CD4-positive, alpha-beta memory T cell (primary cell): ENCODE data around the gene ZNF292. TPM values are rescaled to one million over a fixed set of nuclear protein-coding genes. Genes with fewer than 3 reads are reported as not detected.
A peak's percentile ranks its signal among the peaks of the same experiment; 100 is the strongest.
"Not testable (repeated sequence)": the region's sequence is repeated elsewhere in the genome, so short reads cannot be mapped to it uniquely, and the experiment has no call there.

Experiments
- CTCF ChIA-PET: fragments of 350-600 bp; sonication (Branson Sonifier 250); formaldehyde crosslinking; loops from one replicate; lab custom pipeline; 2021; ENCODE audit warnings: inconsistent platforms; ENCODE audit not compliant: partially characterized antibody; lab: Charles Lee
- POLR2A ChIA-PET: fragments of 350-600 bp; sonication (Branson Sonifier 250); formaldehyde crosslinking; loops from one replicate; lab custom pipeline; 2021; ENCODE audit not compliant: partially characterized antibody; lab: Charles Lee
- DNase-seq, 5 donors: peaks; one replicate each; pipeline versions ENCODE4 v3.0.0 to v3.0.0-alpha.2; 2020 to 2022; ENCODE audit warnings: mixed read lengths in 1 of 5
- H3K27ac ChIP-seq: one replicate; pipeline ENCODE4 v1.7.0; 2013; ENCODE audit warnings: low read depth, low read length
- H3K27me3 ChIP-seq: 2 replicates; pipeline ENCODE4 v1.7.0; 2013; ENCODE audit warnings: mild to moderate bottlenecking, low read length, moderate library complexity; ENCODE audit not compliant: insufficient read depth
- H3K36me3 ChIP-seq: 2 replicates; pipeline ENCODE4 v1.7.0; 2013; ENCODE audit warnings: mild to moderate bottlenecking, low read length, moderate library complexity; ENCODE audit not compliant: insufficient read depth
- H3K4me1 ChIP-seq: 2 replicates; pipeline ENCODE4 v1.7.0; 2013; ENCODE audit warnings: mild to moderate bottlenecking, low read length, moderate library complexity; ENCODE audit not compliant: insufficient read depth
- H3K4me3 ChIP-seq, 2 donors: one replicate each; pipeline ENCODE4 v1.7.0; 2013; ENCODE audit warnings: low read length in 2 of 2, mild to moderate bottlenecking in 1 of 2
- H3K9me3 ChIP-seq, 2 donors: one replicate each; pipeline ENCODE4 v1.7.0; 2013; ENCODE audit warnings: low read length in 2 of 2, control low read depth in 1 of 2; ENCODE audit not compliant: control insufficient read depth in 1 of 2
- H3K27ac Mint-ChIP-seq, 7 donors: one replicate each; pipeline ENCODE4 v1.8.0; 2020 to 2021; ENCODE audit warnings: mixed read lengths in 7 of 7, mild to moderate bottlenecking in 6 of 7, inconsistent platforms in 3 of 7, moderate library complexity in 3 of 7
- H3K27me3 Mint-ChIP-seq, 2 donors: one replicate each; pipeline ENCODE4 v1.8.0; 2020 to 2021; ENCODE audit warnings: mixed read lengths in 2 of 2
- H3K36me3 Mint-ChIP-seq, 2 donors: one replicate each; pipeline ENCODE4 v1.8.0; 2020 to 2021; ENCODE audit warnings: mixed read lengths in 2 of 2, inconsistent platforms in 1 of 2, mild to moderate bottlenecking in 1 of 2
- H3K4me1 Mint-ChIP-seq, 4 donors: one replicate each; pipeline ENCODE4 v1.8.0; 2020 to 2021; ENCODE audit warnings: mixed read lengths in 4 of 4, mild to moderate bottlenecking in 1 of 4
- H3K4me3 Mint-ChIP-seq, 8 donors: one replicate each; pipeline ENCODE4 v1.8.0; 2020 to 2021; ENCODE audit warnings: mixed read lengths in 8 of 8, mild to moderate bottlenecking in 7 of 8, moderate library complexity in 6 of 8, inconsistent platforms in 3 of 8
- H3K9me3 Mint-ChIP-seq, 8 donors: one replicate each; pipeline ENCODE4 v1.8.0; 2020 to 2021; ENCODE audit warnings: mixed read lengths in 8 of 8, mild to moderate bottlenecking in 5 of 8, inconsistent platforms in 3 of 8, moderate library complexity in 1 of 8
- intact Hi-C: fragments of 100-400 bp; cut with micrococcal nuclease; formaldehyde crosslinking; loops from one replicate; pipeline ENCODE4 v1.15.1; 2023
- polyA plus RNA-seq, 2 donors: library from polyadenylated mRNA; unstranded; fragments of 300-500 nt; fragmentation: Illumina TruSeq; gene quantifications; one replicate each; pipeline ENCODE4 v1.2.3, GENCODE V29; 2021
- total RNA-seq, 2 experiments: library from RNA; stranded (reverse); gene quantifications; one replicate each; pipeline ENCODE4 v1.2.3, GENCODE V29; 2021

Gene ZNF292
- total and polyA plus RNA-seq, 4 experiments from 2014 or later: 15.1 to 82.1 (median 57.3) TPM

DNA sequence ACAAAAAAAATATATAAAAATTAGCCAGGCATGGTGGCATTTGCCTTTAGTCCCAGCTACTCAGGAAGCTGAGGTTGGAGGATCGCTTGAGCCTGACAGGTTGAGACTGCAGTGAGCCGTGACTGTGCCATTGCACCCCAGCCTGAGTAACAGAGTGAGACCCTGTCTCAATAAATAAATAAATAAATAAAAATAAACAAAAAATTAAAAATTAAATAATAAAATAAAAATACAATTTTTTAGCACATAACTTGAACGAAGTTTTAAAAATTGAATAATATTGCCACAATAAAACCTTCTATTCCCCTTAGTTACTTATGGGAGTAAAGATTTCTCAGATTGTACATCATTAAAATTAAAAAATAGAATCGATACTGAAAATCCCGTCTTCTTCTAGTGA lies 31.3 kb upstream of the ZNF292 start:
- intact Hi-C loops: no loop called here
- H3K27ac ChIP-seq: no peak overlapping the region
- Mint-ChIP-seq H3K27me3 (peaks cover 7 to 11% of the 10 kb centered on the region in 2 donors), H3K4me3 (no peak overlapping the region), H3K9me3 (peaks cover 0 to 6% (median 0%) of the 10 kb centered on the region in 8 donors), H3K36me3 (no peaks in the 10 kb centered on the region), H3K4me1 (no peaks in the 10 kb centered on the region), H3K27ac (no peak overlapping the region)
- H3K36me3 ChIP-seq: no peaks in the 10 kb centered on the region
- H3K9me3 ChIP-seq: no peaks in the 10 kb centered on the region
- H3K27me3 ChIP-seq: no peaks in the 10 kb centered on the region
- H3K4me3 ChIP-seq: no peak overlapping the region
- ChIA-PET POLR2A (no interaction called here), CTCF (no interaction called here)
- no peak for DNase-seq
- no peaks in the 10 kb centered on the region for H3K4me1 ChIP-seq

DNA sequence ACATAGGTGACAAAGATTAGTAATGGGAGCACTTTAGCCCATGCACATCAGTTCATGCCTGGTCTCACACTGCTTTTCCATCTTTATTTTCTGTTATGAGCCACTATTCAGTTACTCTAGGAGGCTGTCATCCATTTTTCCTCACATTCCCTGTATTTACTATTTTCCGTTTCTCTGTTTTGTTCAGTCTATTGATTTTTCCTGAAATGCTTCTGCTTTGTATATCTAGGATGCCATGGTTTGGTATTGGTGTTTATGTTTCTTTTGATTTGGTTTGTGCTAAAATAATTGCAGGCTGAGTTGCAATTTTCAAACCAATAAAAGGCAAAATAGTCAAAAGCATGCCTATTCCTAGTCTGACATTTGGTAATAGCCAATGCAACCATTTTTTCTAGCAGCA lies 28.9 kb upstream of the ZNF292 start:
- Histone ChIP-seq H3K27me3 (no peaks in the 10 kb centered on the region), H3K9me3 (no peaks in the 10 kb centered on the region), H3K4me1 (no peaks in the 10 kb centered on the region), H3K36me3 (no peaks in the 10 kb centered on the region), H3K4me3 (no peak overlapping the region), H3K27ac (no peak overlapping the region)
- no peaks in the 10 kb centered on the region for H3K36me3 Mint-ChIP-seq
- DNase-seq: no peak
- no peak overlapping the region for H3K27ac Mint-ChIP-seq
- peaks cover 0 to 5% (median 0%) of the 10 kb centered on the region in 8 donors for H3K9me3 Mint-ChIP-seq
- peaks cover 5 to 6% of the 10 kb centered on the region in 2 donors for H3K27me3 Mint-ChIP-seq
- ChIA-PET POLR2A (no interaction called here), CTCF (interaction anchor here (1.4 kb wide), 1 partner anchor 10 kb away, joined by 3 read pairs; no protein-coding TSS in a partner anchor)
- H3K4me3 Mint-ChIP-seq: no peak overlapping the region
- intact Hi-C loops: no loop called here
- H3K4me1 Mint-ChIP-seq: no peaks in the 10 kb centered on the region

DNA sequence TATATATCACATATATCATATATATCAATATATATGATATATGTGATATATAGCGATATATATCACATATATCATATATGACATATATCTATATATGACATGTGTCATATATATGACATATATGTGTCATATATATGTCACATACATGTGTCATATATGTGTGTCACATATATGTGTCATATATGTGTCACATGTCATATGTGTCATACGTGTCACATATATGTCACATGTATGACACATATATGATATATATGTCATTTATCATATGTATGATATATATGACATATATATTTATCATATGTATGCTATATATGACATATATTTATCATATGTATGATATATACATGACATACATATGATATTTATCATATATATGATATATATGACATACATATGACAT lies 27.6 kb upstream of the ZNF292 start:
- no peaks in the 10 kb centered on the region for H3K9me3 ChIP-seq
- intact Hi-C loops: no loop called here
- no peak for DNase-seq
- CTCF ChIA-PET: no interaction called here
- POLR2A ChIA-PET: no interaction called here
- no peaks in the 10 kb centered on the region for H3K27me3 ChIP-seq
- no peak overlapping the region for H3K4me3 Mint-ChIP-seq
- no peaks in the 10 kb centered on the region for H3K36me3 ChIP-seq
- no peaks in the 10 kb centered on the region for H3K4me1 Mint-ChIP-seq
- no peak overlapping the region for H3K27ac Mint-ChIP-seq
- no peak overlapping the region for H3K27ac ChIP-seq
- peaks cover 2 to 5% of the 10 kb centered on the region in 2 donors for H3K27me3 Mint-ChIP-seq
- H3K36me3 Mint-ChIP-seq: no peaks in the 10 kb centered on the region
- H3K4me3 ChIP-seq: no peak overlapping the region
- no peaks in the 10 kb centered on the region for H3K4me1 ChIP-seq
- H3K9me3 Mint-ChIP-seq: peaks cover 0 to 4% (median 0%) of the 10 kb centered on the region in 8 donors

DNA sequence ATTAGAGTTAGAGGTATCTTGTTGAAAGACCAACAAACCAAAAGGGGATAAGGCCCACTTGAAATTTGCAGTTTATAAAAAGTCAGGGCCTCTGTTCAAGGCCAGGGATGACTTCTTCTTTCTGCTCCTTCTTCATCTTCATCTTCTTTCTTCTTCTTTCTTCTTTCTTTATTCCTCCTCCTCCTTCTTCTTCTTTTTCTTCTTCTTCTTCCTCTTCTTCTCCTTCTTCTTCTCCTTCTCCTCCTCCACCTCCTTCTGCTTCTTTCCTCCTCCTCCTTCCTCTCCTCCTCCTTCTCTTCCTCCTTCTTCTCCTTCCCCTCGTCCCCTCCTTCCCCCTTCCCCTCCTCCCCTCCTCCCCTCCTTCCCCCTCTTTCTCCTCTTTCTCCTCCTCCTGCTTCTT lies 18.4 kb upstream of the ZNF292 start:
- Histone ChIP-seq H3K4me1 (no peaks in the 10 kb centered on the region), H3K9me3 (no peaks in the 10 kb centered on the region), H3K36me3 (no peaks in the 10 kb centered on the region), H3K27me3 (no peaks in the 10 kb centered on the region), H3K4me3 (no peak overlapping the region), H3K27ac (no peak overlapping the region)
- Mint-ChIP-seq H3K4me3 (no peak overlapping the region), H3K4me1 (peaks cover 0 to 4% (median 3%) of the 10 kb centered on the region in 4 donors), H3K27ac (no peak overlapping the region), H3K27me3 (peaks cover 2 to 6% of the 10 kb centered on the region in 2 donors), H3K9me3 (peaks cover 0 to under 1% (median 0%) of the 10 kb centered on the region in 8 donors), H3K36me3 (no peaks in the 10 kb centered on the region)
- CTCF ChIA-PET: interaction anchor here (1.0 to 5.4 kb wide), 3 partner anchors 10 to 104 kb away, joined by 3 to 73 read pairs (median 17); no protein-coding TSS in a partner anchor
- no peak for DNase-seq
- intact Hi-C loops: no loop called here
- POLR2A ChIA-PET: no interaction called here

DNA sequence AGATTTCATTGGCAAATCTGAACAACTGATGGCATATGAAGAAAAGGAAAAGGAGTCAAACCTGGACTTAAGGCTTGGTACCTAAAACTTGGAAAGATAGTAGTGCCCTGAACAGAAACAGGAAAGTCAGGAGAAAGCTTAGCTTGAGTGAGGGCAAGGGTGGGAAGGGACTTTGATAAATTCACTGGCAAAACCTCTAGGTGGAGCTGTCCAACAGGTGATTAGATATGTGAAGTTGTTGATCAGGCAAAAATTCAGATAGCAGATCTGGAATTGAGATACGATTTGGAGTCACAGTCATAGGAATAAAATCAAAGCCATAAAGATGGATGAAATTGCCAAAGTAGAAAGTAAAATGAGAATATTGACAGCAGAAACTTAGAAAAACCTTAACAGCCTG lies 16.1 kb upstream of the ZNF292 start:
- H3K27ac Mint-ChIP-seq: peak overlapping the region in 1 of 7 donors; percentile 80

DNA sequence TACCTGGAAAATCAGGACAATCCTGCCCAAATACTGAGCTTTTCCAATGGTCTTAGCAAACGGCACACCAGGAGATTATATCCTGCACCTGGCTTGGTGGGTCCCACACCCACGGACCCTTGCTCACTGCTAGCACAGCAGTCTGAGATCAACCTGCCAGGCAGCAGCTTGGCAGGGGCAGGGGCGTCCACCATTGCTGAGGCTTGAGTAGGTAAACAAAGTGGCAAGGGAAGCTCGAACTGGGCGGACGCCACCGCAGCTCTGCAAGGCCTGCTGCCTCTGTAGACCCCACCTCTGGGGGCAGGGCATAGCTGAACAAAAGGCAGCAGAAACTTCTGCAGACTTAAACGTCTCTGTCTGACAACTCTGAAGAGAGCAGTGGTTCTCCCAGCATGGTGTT lies 15.4 kb upstream of the ZNF292 start:
- intact Hi-C loops: loop anchor here (1.0 to 2.0 kb wide), 6 partner anchors 15 to 1730 kb away; partner anchors contain the start of genes SMIM8 and ZNF292
- not testable (repeated sequence) for H3K27me3 ChIP-seq, H3K4me3 ChIP-seq, H3K9me3 Mint-ChIP-seq, H3K27me3 Mint-ChIP-seq, H3K36me3 Mint-ChIP-seq, H3K4me1 ChIP-seq, H3K4me3 Mint-ChIP-seq, H3K9me3 ChIP-seq, H3K36me3 ChIP-seq, H3K27ac Mint-ChIP-seq, H3K27ac ChIP-seq, H3K4me1 Mint-ChIP-seq, DNase-seq
- CTCF ChIA-PET: interaction anchor here (0.8 to 5.4 kb wide), 30 partner anchors 9 to 1729 kb away, joined by 3 to 73 read pairs (median 4); partner anchors contain the start of genes AKIRIN2 and ZNF292
- POLR2A ChIA-PET: interaction anchor here (1.1 kb wide), 1 partner anchor 16 kb away, joined by 3 read pairs; the partner anchor contains the start of gene ZNF292

More for the DNA sequence above, 16.1 kb upstream of the ZNF292 start:
- Mint-ChIP-seq H3K36me3 (no peaks in the 10 kb centered on the region), H3K9me3 (no peaks in the 10 kb centered on the region), H3K27me3 (peaks cover 5 to 6% of the 10 kb centered on the region in 2 donors), H3K4me1 (peaks cover 0 to 4% (median 3%) of the 10 kb centered on the region in 4 donors), H3K4me3 (no peak overlapping the region)
- H3K4me3 ChIP-seq: no peak overlapping the region
- no peaks in the 10 kb centered on the region for H3K4me1 ChIP-seq
- CTCF ChIA-PET: interaction anchor here (0.6 to 5.4 kb wide), 32 partner anchors 8 to 1730 kb away, joined by 3 to 73 read pairs (median 4); partner anchors contain the start of genes AKIRIN2 and ZNF292
- peak; percentile 50 to 71 (median 68) for DNase-seq
- H3K36me3 ChIP-seq: no peaks in the 10 kb centered on the region
- no peaks in the 10 kb centered on the region for H3K9me3 ChIP-seq
- POLR2A ChIA-PET: no interaction called here
- intact Hi-C loops: loop anchor here (1.0 to 2.0 kb wide), 6 partner anchors 16 to 1731 kb away; partner anchors contain the start of genes SMIM8 and ZNF292
- H3K27ac ChIP-seq: no peak overlapping the region
- H3K27me3 ChIP-seq: no peaks in the 10 kb centered on the region

DNA sequence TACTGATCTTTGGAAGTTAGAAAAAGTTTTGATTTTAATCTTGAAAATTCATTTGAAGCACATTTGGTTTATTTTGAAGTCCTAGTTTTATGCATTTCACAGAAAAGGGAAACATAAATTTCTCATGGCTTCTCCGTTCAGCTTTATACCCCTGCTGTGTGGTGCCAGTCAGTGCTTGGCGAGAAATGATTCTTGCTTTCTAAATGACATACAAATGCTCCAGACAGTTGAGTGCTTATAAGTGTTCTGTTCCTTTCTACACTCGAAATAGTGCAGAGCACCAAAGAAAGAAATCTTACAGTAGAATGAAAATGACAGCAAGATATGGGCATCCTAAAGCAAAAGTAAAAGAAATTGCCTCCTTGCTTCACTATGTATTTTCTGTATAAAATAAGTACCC lies 9.0 kb upstream of the ZNF292 start:
- H3K27ac Mint-ChIP-seq: no peak overlapping the region
- H3K9me3 Mint-ChIP-seq: no peaks in the 10 kb centered on the region
- CTCF ChIA-PET: interaction anchor here (1.6 kb wide), 1 partner anchor 9 kb away, joined by 3 read pairs; no protein-coding TSS in a partner anchor
- intact Hi-C loops: no loop called here
- Histone ChIP-seq H3K36me3 (no peaks in the 10 kb centered on the region), H3K27me3 (no peaks in the 10 kb centered on the region), H3K27ac (no peak overlapping the region), H3K4me1 (peaks cover 2% of the 10 kb centered on the region), H3K4me3 (no peak overlapping the region), H3K9me3 (no peaks in the 10 kb centered on the region)
- peaks cover 1 to 7% of the 10 kb centered on the region in 2 donors for H3K27me3 Mint-ChIP-seq
- POLR2A ChIA-PET: no interaction called here
- H3K36me3 Mint-ChIP-seq: no peaks in the 10 kb centered on the region
- no peak for DNase-seq
- peaks cover 0 to 2% (median under 1%) of the 10 kb centered on the region in 4 donors for H3K4me1 Mint-ChIP-seq
- H3K4me3 Mint-ChIP-seq: peak overlapping the region in 3 of 8 donors; percentile 21 to 39 (median 29)
